ENCODE data around the gene PTGS2. TPM values are rescaled to one million over a fixed set of nuclear protein-coding genes. Genes with fewer than 3 reads are reported as not detected.

The PTGS2 gene
- total and polyA plus RNA-seq, 10 of the 15 experiments (the other 5 are each of a cell fraction or from before 2014, with no cell fraction given) = 0.04 to 0.12 (median 0.08) TPM; not detected in 4

DNA sequence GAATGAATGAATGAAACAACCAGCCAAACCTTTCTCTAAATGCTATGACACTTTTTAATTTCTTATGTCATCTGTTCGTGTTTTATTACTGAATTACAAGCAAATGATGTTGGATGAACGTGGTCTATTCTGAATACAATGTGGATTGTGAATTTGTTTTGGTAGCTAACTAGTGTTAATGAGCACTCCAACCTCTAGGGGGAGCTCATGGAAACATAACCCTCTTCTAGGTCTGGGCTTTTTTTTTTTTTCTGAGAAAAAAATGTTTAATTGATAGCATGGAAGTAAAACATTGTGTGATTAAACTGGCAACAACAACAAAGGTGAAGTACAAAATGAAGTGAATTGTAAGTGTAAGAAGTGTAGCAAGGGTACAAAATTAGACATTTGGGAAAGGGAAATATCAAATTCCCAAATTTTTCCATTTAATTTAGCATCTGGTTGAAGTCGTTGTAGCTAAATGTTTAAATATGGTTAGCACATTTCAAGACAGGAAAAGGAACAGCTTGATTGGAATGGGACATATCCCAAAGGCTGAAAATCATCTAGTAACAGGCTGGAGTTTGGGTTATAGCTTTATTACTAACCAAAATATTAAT lies 42.6 kb upstream of the PTGS2 start:
- Histone ChIP-seq H4K20me1 (ENCODE audit: control insufficient read depth, insufficient read depth) (no peaks in the 10 kb centered on the region), H3K27ac (ENCODE audit: control insufficient read depth, insufficient read depth) (no peak overlapping the region), H3K4me3 (no peak overlapping the region), H3K27me3 (replicated peaks in 1 of 2; ENCODE audit: control insufficient read depth in 2 of 2, insufficient read depth in 2 of 2, low read length in 1 of 2) (no peaks in the 10 kb centered on the region), H3K9me3 (replicated peaks; ENCODE audit: control insufficient read depth, insufficient read depth, low read length) (no peaks in the 10 kb centered on the region), H2AFZ (ENCODE audit: control insufficient read depth, low read depth, low read length) (no peak overlapping the region), H3K9ac (ENCODE audit: control insufficient read depth, insufficient read depth, low read length) (no peak overlapping the region), H3K4me2 (ENCODE audit: control insufficient read depth, insufficient read depth) (no peak overlapping the region), H3K36me3 (ENCODE audit: control insufficient read depth in 2 of 2, insufficient read depth in 2 of 2, low read length in 1 of 2) (no peaks in the 10 kb centered on the region), H3K4me1 (ENCODE audit: control insufficient read depth, insufficient read depth, low read length) (no peaks in the 10 kb centered on the region), H3K79me2 (ENCODE audit: control insufficient read depth, insufficient read depth, low read length) (no peaks in the 10 kb centered on the region)
- in situ Hi-C loops (cut with MboI) (loop anchor here (10.0 kb wide), 1 partner anchor 262 kb away; no protein-coding TSS in a partner anchor), intact Hi-C loops (cut with micrococcal nuclease; ENCODE audit: unreplicated experiment) (loop anchor here (1.0 to 10.0 kb wide), 4 partner anchors 83 to 264 kb away; no protein-coding TSS in a partner anchor)
- ChIA-PET RAD21 (ENCODE audit: unreplicated experiment) (interaction anchor here (0.6 to 1.8 kb wide), 7 partner anchors 11 to 263 kb away, joined by 3 to 6 read pairs (median 3); no protein-coding TSS in a partner anchor), CTCF (interaction anchor here (0.6 to 2.5 kb wide), 36 partner anchors 11 to 1655 kb away, joined by 3 to 14 read pairs (median 4); no protein-coding TSS in a partner anchor), POLR2A (interaction anchor here (0.6 kb wide), 1 partner anchor 30 kb away, joined by 3 read pairs; no protein-coding TSS in a partner anchor), SMC1A (ENCODE audit: uncharacterized antibody, unreplicated experiment) (interaction anchor here (0.6 to 1.4 kb wide), 8 partner anchors 8 to 319 kb away, joined by 3 to 6 read pairs (median 3); no protein-coding TSS in a partner anchor)
- 34% methylated on average over 3 of the region's 3 CpGs for WGBS (ENCODE audit: insufficient coverage, insufficient replicate concordance, low lambda C conversion rate, missing lambda C conversion rate)
- FAIRE-seq (peak; percentile 52), ATAC-seq (peak; percentile 76), DNase-seq (ENCODE audit: low read depth, low spot score) (no peak)
- TF ChIP-seq ZNF384 (IDR thresholded peaks at IDR 0.05; ENCODE audit: borderline replicate concordance, low read depth, low read length) = peak; percentile 96
- TF ChIP-seq RAD21 (IDR thresholded peaks at IDR 0.05; ENCODE audit: insufficient read depth, low read depth, low read length) = peak; percentile 80
- TF ChIP-seq, protein P1, sequence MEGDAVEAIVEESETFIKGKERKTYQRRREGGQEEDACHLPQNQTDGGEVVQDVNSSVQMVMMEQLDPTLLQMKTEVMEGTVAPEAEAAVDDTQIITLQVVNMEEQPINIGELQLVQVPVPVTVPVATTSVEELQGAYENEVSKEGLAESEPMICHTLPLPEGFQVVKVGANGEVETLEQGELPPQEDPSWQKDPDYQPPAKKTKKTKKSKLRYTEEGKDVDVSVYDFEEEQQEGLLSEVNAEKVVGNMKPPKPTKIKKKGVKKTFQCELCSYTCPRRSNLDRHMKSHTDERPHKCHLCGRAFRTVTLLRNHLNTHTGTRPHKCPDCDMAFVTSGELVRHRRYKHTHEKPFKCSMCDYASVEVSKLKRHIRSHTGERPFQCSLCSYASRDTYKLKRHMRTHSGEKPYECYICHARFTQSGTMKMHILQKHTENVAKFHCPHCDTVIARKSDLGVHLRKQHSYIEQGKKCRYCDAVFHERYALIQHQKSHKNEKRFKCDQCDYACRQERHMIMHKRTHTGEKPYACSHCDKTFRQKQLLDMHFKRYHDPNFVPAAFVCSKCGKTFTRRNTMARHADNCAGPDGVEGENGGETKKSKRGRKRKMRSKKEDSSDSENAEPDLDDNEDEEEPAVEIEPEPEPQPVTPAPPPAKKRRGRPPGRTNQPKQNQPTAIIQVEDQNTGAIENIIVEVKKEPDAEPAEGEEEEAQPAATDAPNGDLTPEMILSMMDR (IDR thresholded peaks at IDR 0.05 in 2 of 3, conservative IDR thresholded peaks at IDR 0.05 in 1 of 3; ENCODE audit: control insufficient read depth in 2 of 3, extremely low read depth in 1 of 3, insufficient read depth in 1 of 3, low read depth in 3 of 3, low read length in 3 of 3) = peak; percentile 48 to 73 (median 56)
- no peak for TF ChIP-seq NFYB (IDR thresholded peaks at IDR 0.05; ENCODE audit: insufficient read depth, low read depth, low read length)
- TF ChIP-seq SIN3A (IDR thresholded peaks at IDR 0.05; ENCODE audit: low read depth, low read length) = no peak
- no peak for TF ChIP-seq MTA3 (IDR thresholded peaks at IDR 0.05; ENCODE audit: borderline replicate concordance, low read length)
- peak; percentile 64; the same call in 1 of the 2 replicates for TF ChIP-seq SMC3 (IDR thresholded peaks at IDR 0.05; ENCODE audit: borderline replicate concordance, low read length)
- no TSS peak for BruUV-seq (replicated peaks)
